Activated naive CD8-positive, alpha-beta T cell treated with anti-CD3 and anti-CD28 coated beads, Interleukin-2, amount 10 ng/mL, durations not matched to agents 7 days and 5 days (primary cell): ENCODE data around the gene COL4A2. TPM values are rescaled to one million over a fixed set of nuclear protein-coding genes. Genes with fewer than 3 reads are reported as not detected.
A peak's percentile ranks its signal among the peaks of the same experiment; 100 is the strongest.

Source experiments
- ATAC-seq: fragments of 150-1000 bp; cut with Tn5 transposase; one replicate; pipeline ENCODE4 v1.10.0; 2021; ENCODE audit warnings: low read depth, moderate library complexity
- POLR2A ChIA-PET: fragments of 350-600 bp; sonication (Branson Sonifier 250); formaldehyde crosslinking; loops from one replicate; lab custom pipeline; 2021; ENCODE audit warnings: antibody characterized with exemption; lab: Charles Lee
- DNase-seq: peaks from one replicate; pipeline ENCODE4 v3.0.0; 2021
- H3K27ac Mint-ChIP-seq: one replicate; pipeline ENCODE4 v1.8.0; 2022; ENCODE audit warnings: mild to moderate bottlenecking, mixed read lengths
- H3K27me3 Mint-ChIP-seq: one replicate; pipeline ENCODE4 v1.8.0; 2022; ENCODE audit warnings: mild to moderate bottlenecking, moderate library complexity, mixed read lengths
- H3K36me3 Mint-ChIP-seq: one replicate; pipeline ENCODE4 v1.8.0; 2021; ENCODE audit warnings: mild to moderate bottlenecking, mixed read lengths
- H3K4me1 Mint-ChIP-seq: one replicate; pipeline ENCODE4 v1.8.0; 2021; ENCODE audit warnings: mixed read lengths
- H3K4me3 Mint-ChIP-seq: one replicate; pipeline ENCODE4 v1.8.0; 2022; ENCODE audit warnings: mild to moderate bottlenecking, moderate library complexity, mixed read lengths
- H3K9me3 Mint-ChIP-seq: one replicate; pipeline ENCODE4 v1.8.0; 2021; ENCODE audit warnings: mixed read lengths
- total RNA-seq, 2 experiments: library from RNA; stranded (reverse); gene quantifications; one replicate each; pipeline ENCODE4 v1.2.3, GENCODE V29; 2021

The COL4A2 gene
- total RNA-seq, 2 experiments from 2014 or later, result not detected

- no peak for DNase-seq
- H3K4me3 Mint-ChIP-seq, result no peak overlapping the region
- POLR2A ChIA-PET, result no interaction called here
Measured at GRCh38 chr13:110301606-110302553, 5.2 kb upstream of the COL4A2 start.

GRCh38 chr13:110302997-110303396 is 4.1 kb upstream of the COL4A2 start:
- no peak for ATAC-seq
- H3K27me3 Mint-ChIP-seq, result peaks cover 65% of the 10 kb centered on the region

More at GRCh38 chr13:110301606-110302553, 5.2 kb upstream of the COL4A2 start:
- ATAC-seq, result no peak
- Mint-ChIP-seq H3K9me3 (no peaks in the 10 kb centered on the region), H3K4me1 (peaks cover 8% of the 10 kb centered on the region), H3K27ac (no peak overlapping the region), H3K36me3 (no peaks in the 10 kb centered on the region), H3K27me3 (peaks cover 68% of the 10 kb centered on the region)

GRCh38 chr13:110303644-110304043 is 3.4 kb upstream of the COL4A2 start:
- H3K27ac Mint-ChIP-seq, result no peak overlapping the region
- DNase-seq (no peak), ATAC-seq (no peak)
- POLR2A ChIA-PET, result no interaction called here
- no peak overlapping the region for H3K4me3 Mint-ChIP-seq
- H3K36me3 Mint-ChIP-seq, result no peaks in the 10 kb centered on the region
- H3K27me3 Mint-ChIP-seq, result peaks cover 66% of the 10 kb centered on the region
- H3K4me1 Mint-ChIP-seq, result peaks cover 7% of the 10 kb centered on the region
- no peaks in the 10 kb centered on the region for H3K9me3 Mint-ChIP-seq

More at GRCh38 chr13:110302997-110303396, 4.1 kb upstream of the COL4A2 start:
- Mint-ChIP-seq H3K9me3 (no peaks in the 10 kb centered on the region), H3K4me3 (no peak overlapping the region), H3K27ac (no peak overlapping the region), H3K36me3 (no peaks in the 10 kb centered on the region), H3K4me1 (peaks cover 8% of the 10 kb centered on the region)
- DNase-seq, result no peak
- POLR2A ChIA-PET, result no interaction called here

- ATAC-seq (no peak), DNase-seq (no peak)
- no peak overlapping the region for H3K27ac Mint-ChIP-seq
- peaks cover 7% of the 10 kb centered on the region for H3K4me1 Mint-ChIP-seq
- no peak overlapping the region for H3K4me3 Mint-ChIP-seq
- no peaks in the 10 kb centered on the region for H3K9me3 Mint-ChIP-seq
- H3K36me3 Mint-ChIP-seq, result no peaks in the 10 kb centered on the region
- H3K27me3 Mint-ChIP-seq, result peaks cover 69% of the 10 kb centered on the region
- POLR2A ChIA-PET, result no interaction called here
Measured at GRCh38 chr13:110304256-110304655, 2.8 kb upstream of the COL4A2 start.

- Mint-ChIP-seq H3K4me3 (no peak overlapping the region), H3K36me3 (no peaks in the 10 kb centered on the region), H3K9me3 (no peaks in the 10 kb centered on the region), H3K27ac (no peak overlapping the region), H3K4me1 (peaks cover 7% of the 10 kb centered on the region), H3K27me3 (peaks cover 72% of the 10 kb centered on the region)
- DNase-seq (no peak), ATAC-seq (no peak)
- POLR2A ChIA-PET, result no interaction called here
Measured at GRCh38 chr13:110305001-110305400, 2.1 kb upstream of the COL4A2 start.

GRCh38 chr13:110305544-110305943 is 1.5 kb upstream of the COL4A2 start:
- peaks cover 7% of the 10 kb centered on the region for H3K4me1 Mint-ChIP-seq
- H3K9me3 Mint-ChIP-seq, result no peaks in the 10 kb centered on the region
- DNase-seq (no peak), ATAC-seq (no peak)
- no peaks in the 10 kb centered on the region for H3K36me3 Mint-ChIP-seq
- peaks cover 72% of the 10 kb centered on the region for H3K27me3 Mint-ChIP-seq
- POLR2A ChIA-PET, result no interaction called here
- H3K27ac Mint-ChIP-seq, result no peak overlapping the region
- no peak overlapping the region for H3K4me3 Mint-ChIP-seq

- H3K27me3 Mint-ChIP-seq, result peaks cover 75% of the 10 kb centered on the region
- no peak overlapping the region for H3K4me3 Mint-ChIP-seq
- no peaks in the 10 kb centered on the region for H3K9me3 Mint-ChIP-seq
- POLR2A ChIA-PET, result no interaction called here
- DNase-seq, result no peak
- H3K4me1 Mint-ChIP-seq, result peaks cover 7% of the 10 kb centered on the region
- no peak overlapping the region for H3K27ac Mint-ChIP-seq
- no peaks in the 10 kb centered on the region for H3K36me3 Mint-ChIP-seq
- no peak for ATAC-seq
Measured at GRCh38 chr13:110305949-110306339, 1.1 kb upstream of the COL4A2 start.

GRCh38 chr13:110306340-110306959 is 634 bp upstream of the COL4A2 start:
- no peak overlapping the region for H3K4me3 Mint-ChIP-seq
- DNase-seq, result no peak
- H3K36me3 Mint-ChIP-seq, result no peaks in the 10 kb centered on the region
- no peaks in the 10 kb centered on the region for H3K9me3 Mint-ChIP-seq
- H3K4me1 Mint-ChIP-seq, result peaks cover 7% of the 10 kb centered on the region
- POLR2A ChIA-PET, result no interaction called here
- peaks cover 73% of the 10 kb centered on the region for H3K27me3 Mint-ChIP-seq
- H3K27ac Mint-ChIP-seq, result no peak overlapping the region
- no peak for ATAC-seq

GRCh38 chr13:110307767-110308655 is 927 bp downstream of the COL4A2 start:
- Mint-ChIP-seq H3K36me3 (no peaks in the 10 kb centered on the region), H3K4me1 (peaks cover 7% of the 10 kb centered on the region), H3K27me3 (peaks cover 80% of the 10 kb centered on the region), H3K9me3 (no peaks in the 10 kb centered on the region), H3K4me3 (peak overlapping the region; percentile 6), H3K27ac (peak overlapping the region; percentile 56)
- no peak for DNase-seq
- no peak for ATAC-seq
- POLR2A ChIA-PET, result no interaction called here

GRCh38 chr13:110308656-110309359 is 1.7 kb downstream of the COL4A2 start:
- H3K4me1 Mint-ChIP-seq, result peaks cover 7% of the 10 kb centered on the region
- no peak for ATAC-seq
- no peaks in the 10 kb centered on the region for H3K36me3 Mint-ChIP-seq
- no peak for DNase-seq
- H3K4me3 Mint-ChIP-seq, result no peak overlapping the region
- POLR2A ChIA-PET, result no interaction called here
- no peaks in the 10 kb centered on the region for H3K9me3 Mint-ChIP-seq
- H3K27me3 Mint-ChIP-seq, result peaks cover 77% of the 10 kb centered on the region
- no peak overlapping the region for H3K27ac Mint-ChIP-seq

GRCh38 chr13:110309661-110310524 is 2.8 kb downstream of the COL4A2 start:
- peaks cover 72% of the 10 kb centered on the region for H3K27me3 Mint-ChIP-seq
- peaks cover 7% of the 10 kb centered on the region for H3K4me1 Mint-ChIP-seq
- DNase-seq (no peak), ATAC-seq (no peak)
- no peaks in the 10 kb centered on the region for H3K36me3 Mint-ChIP-seq
- POLR2A ChIA-PET, result no interaction called here
- no peak overlapping the region for H3K4me3 Mint-ChIP-seq
- H3K27ac Mint-ChIP-seq, result no peak overlapping the region
- no peaks in the 10 kb centered on the region for H3K9me3 Mint-ChIP-seq
